ENCODE measurements around the gene LAGE3. TPM values are rescaled to one million over a fixed set of nuclear protein-coding genes. Genes with fewer than 3 reads are reported as not detected.

The LAGE3 gene
- polyA plus RNA-seq, 1 donor (not counting 4 experiments of a cell fraction or from before 2014, with no cell fraction given): 9.3 TPM

GRCh38 chrX:154481195-154481594, 2.1 kb upstream of the LAGE3 start:
- Histone ChIP-seq H3K79me2 (ENCODE audit: control insufficient read depth, insufficient read depth, low read length) (peaks cover 8% of the 10 kb centered on the region), H3K27ac (ENCODE audit: control insufficient read depth, insufficient read depth, low read length) (no peak overlapping the region), H3K4me1 (ENCODE audit: control insufficient read depth, extremely low read depth, insufficient read depth, low read length) (peaks cover 6% of the 10 kb centered on the region), H3K9me1 (ENCODE audit: control insufficient read depth, extremely low read depth, insufficient read depth, low read length) (no peaks in the 10 kb centered on the region), H3K9ac (ENCODE audit: control insufficient read depth, extremely low read depth, insufficient read depth, low read length) (no peak overlapping the region), H3K9me3 (ENCODE audit: control insufficient read depth, low read depth, low read length) (no peaks in the 10 kb centered on the region), H3K4me3 (ENCODE audit: control insufficient read depth in 2 of 3, extremely low read depth in 1 of 3, insufficient read depth in 2 of 3, low read depth in 1 of 3, low read length in 3 of 3) (no peak overlapping the region), H3K4me2 (ENCODE audit: control insufficient read depth, extremely low read depth, insufficient read depth, low read depth, low read length) (no peak overlapping the region), H3K27me3 (ENCODE audit: control insufficient read depth, extremely low read depth, insufficient read depth, low read length) (no peaks in the 10 kb centered on the region), H3K36me3 (ENCODE audit: control insufficient read depth in 2 of 2, extremely low read depth in 1 of 2, insufficient read depth in 2 of 2, low read length in 2 of 2) (peaks cover 3 to 8% of the 10 kb centered on the region in 2 experiments), H2AFZ (ENCODE audit: control insufficient read depth, low read length) (no peak overlapping the region), H4K20me1 (ENCODE audit: control insufficient read depth, extremely low read depth, insufficient read depth, low read length) (no peaks in the 10 kb centered on the region)
- TF ChIP-seq, protein P1, sequence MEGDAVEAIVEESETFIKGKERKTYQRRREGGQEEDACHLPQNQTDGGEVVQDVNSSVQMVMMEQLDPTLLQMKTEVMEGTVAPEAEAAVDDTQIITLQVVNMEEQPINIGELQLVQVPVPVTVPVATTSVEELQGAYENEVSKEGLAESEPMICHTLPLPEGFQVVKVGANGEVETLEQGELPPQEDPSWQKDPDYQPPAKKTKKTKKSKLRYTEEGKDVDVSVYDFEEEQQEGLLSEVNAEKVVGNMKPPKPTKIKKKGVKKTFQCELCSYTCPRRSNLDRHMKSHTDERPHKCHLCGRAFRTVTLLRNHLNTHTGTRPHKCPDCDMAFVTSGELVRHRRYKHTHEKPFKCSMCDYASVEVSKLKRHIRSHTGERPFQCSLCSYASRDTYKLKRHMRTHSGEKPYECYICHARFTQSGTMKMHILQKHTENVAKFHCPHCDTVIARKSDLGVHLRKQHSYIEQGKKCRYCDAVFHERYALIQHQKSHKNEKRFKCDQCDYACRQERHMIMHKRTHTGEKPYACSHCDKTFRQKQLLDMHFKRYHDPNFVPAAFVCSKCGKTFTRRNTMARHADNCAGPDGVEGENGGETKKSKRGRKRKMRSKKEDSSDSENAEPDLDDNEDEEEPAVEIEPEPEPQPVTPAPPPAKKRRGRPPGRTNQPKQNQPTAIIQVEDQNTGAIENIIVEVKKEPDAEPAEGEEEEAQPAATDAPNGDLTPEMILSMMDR (optimal IDR thresholded peaks at IDR 0.05 in 1 of 3, IDR thresholded peaks at IDR 0.05 in 1 of 3, conservative IDR thresholded peaks at IDR 0.05 in 1 of 3; ENCODE audit: extremely low read depth in 1 of 3, insufficient read depth in 2 of 3, low read length in 3 of 3): no peak
- TF ChIP-seq EZH2 (IDR thresholded peaks at IDR 0.05; ENCODE audit: low read length): no peak
- FAIRE-seq: no peak
- no peak for DNase-seq (ENCODE audit: low read depth, low spot score)
- dilution Hi-C loops (cut with MboI; ENCODE audit: extremely low pct_ligation_motif_present, low sequenced_read_pairs): no loop called here

DNA sequence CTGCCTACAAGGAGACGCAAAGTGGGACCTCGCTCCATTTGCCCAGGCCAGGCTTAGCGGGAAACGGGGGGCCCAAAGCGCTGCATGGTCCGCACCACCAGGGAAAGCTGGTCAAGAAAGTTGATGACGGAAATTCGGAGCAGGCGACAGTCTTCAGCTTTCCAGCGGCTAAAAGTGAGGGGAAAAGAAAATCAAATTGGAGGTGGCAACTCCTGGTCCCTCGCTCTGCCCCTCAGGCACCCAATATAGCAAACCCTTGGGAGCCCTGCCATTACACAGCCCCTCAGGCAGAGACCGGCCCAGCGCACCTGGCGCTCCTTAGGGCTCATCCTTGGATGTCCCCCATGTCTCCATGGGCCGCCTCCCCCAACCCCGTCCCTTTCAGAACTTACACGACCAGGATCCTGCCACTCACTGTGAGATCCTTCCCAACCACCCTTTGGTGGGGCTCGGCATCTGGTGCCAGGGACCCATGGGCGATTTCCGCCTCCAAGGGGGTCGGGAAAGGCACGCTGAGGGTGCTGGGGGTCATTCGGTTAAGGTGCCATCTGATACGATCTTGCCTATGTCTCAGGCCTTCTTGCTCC, 1.1 kb downstream of the LAGE3 start:
- dilution Hi-C loops (cut with MboI; ENCODE audit: extremely low pct_ligation_motif_present, low sequenced_read_pairs): no loop called here
- H3K79me2 ChIP-seq (ENCODE audit: control insufficient read depth, insufficient read depth, low read length): no peaks in the 10 kb centered on the region
- H3K27me3 ChIP-seq (ENCODE audit: control insufficient read depth, extremely low read depth, insufficient read depth, low read length): no peaks in the 10 kb centered on the region
- H3K36me3 ChIP-seq (ENCODE audit: control insufficient read depth in 2 of 2, extremely low read depth in 1 of 2, insufficient read depth in 2 of 2, low read length in 2 of 2): no peaks in the 10 kb centered on the region
- H3K4me1 ChIP-seq (ENCODE audit: control insufficient read depth, extremely low read depth, insufficient read depth, low read length): no peaks in the 10 kb centered on the region
- no peaks in the 10 kb centered on the region for H3K9me1 ChIP-seq (ENCODE audit: control insufficient read depth, extremely low read depth, insufficient read depth, low read length)
- FAIRE-seq (no peak), DNase-seq (ENCODE audit: low read depth, low spot score) (no peak)
- no peak overlapping the region for H2AFZ ChIP-seq (ENCODE audit: control insufficient read depth, low read length)
- no peak for TF ChIP-seq EZH2 (IDR thresholded peaks at IDR 0.05; ENCODE audit: low read length)
- TF ChIP-seq, protein P1 (optimal IDR thresholded peaks at IDR 0.05 in 1 of 3, IDR thresholded peaks at IDR 0.05 in 1 of 3, conservative IDR thresholded peaks at IDR 0.05 in 1 of 3; ENCODE audit: extremely low read depth in 1 of 3, insufficient read depth in 2 of 3, low read length in 3 of 3): no peak
- H4K20me1 ChIP-seq (ENCODE audit: control insufficient read depth, extremely low read depth, insufficient read depth, low read length): no peaks in the 10 kb centered on the region
- H3K27ac ChIP-seq (ENCODE audit: control insufficient read depth, insufficient read depth, low read length): no peak overlapping the region
- peak overlapping the region; percentile 42 to 57 (median 47) for H3K4me3 ChIP-seq (ENCODE audit: control insufficient read depth in 2 of 3, extremely low read depth in 1 of 3, insufficient read depth in 2 of 3, low read depth in 1 of 3, low read length in 3 of 3)
- H3K4me2 ChIP-seq (ENCODE audit: control insufficient read depth, extremely low read depth, insufficient read depth, low read depth, low read length): peak overlapping the region; percentile 67
- no peak overlapping the region for H3K9ac ChIP-seq (ENCODE audit: control insufficient read depth, extremely low read depth, insufficient read depth, low read length)
- H3K9me3 ChIP-seq (ENCODE audit: control insufficient read depth, low read depth, low read length): no peaks in the 10 kb centered on the region
